Skeletal muscle cell (primary cell): ENCODE measurements around the gene ABR.
"Not testable (repeated sequence)": the region's sequence is repeated elsewhere in the genome, so short reads cannot be mapped to it uniquely, and the experiment has no call there.

Experiments used
- DNase-seq: peaks from one replicate; pipeline ENCODE4 v3.0.0-alpha.2; 2010; ENCODE audit warnings: low read depth
- H3K4me3 ChIP-seq: 2 replicates; pipeline ENCODE4 v1.5.1; 2011; ENCODE audit warnings: low read depth, mild to moderate bottlenecking, control low read depth, low read length, moderate library complexity

Gene ABR

GRCh38 chr17:1083451-1084187 is 96.2 kb downstream of the ABR start:
- no peak overlapping the region for H3K4me3 ChIP-seq
- DNase-seq = no peak

GRCh38 chr17:1082579-1082978 is 97.2 kb downstream of the ABR start:
- peak; percentile 34 for DNase-seq

GRCh38 chr17:1078831-1079561 is 100.8 kb downstream of the ABR start:
- H3K4me3 ChIP-seq = no peak overlapping the region
- DNase-seq = no peak

More at GRCh38 chr17:1082579-1082978, 97.2 kb downstream of the ABR start:
- H3K4me3 ChIP-seq = no peak overlapping the region

DNA sequence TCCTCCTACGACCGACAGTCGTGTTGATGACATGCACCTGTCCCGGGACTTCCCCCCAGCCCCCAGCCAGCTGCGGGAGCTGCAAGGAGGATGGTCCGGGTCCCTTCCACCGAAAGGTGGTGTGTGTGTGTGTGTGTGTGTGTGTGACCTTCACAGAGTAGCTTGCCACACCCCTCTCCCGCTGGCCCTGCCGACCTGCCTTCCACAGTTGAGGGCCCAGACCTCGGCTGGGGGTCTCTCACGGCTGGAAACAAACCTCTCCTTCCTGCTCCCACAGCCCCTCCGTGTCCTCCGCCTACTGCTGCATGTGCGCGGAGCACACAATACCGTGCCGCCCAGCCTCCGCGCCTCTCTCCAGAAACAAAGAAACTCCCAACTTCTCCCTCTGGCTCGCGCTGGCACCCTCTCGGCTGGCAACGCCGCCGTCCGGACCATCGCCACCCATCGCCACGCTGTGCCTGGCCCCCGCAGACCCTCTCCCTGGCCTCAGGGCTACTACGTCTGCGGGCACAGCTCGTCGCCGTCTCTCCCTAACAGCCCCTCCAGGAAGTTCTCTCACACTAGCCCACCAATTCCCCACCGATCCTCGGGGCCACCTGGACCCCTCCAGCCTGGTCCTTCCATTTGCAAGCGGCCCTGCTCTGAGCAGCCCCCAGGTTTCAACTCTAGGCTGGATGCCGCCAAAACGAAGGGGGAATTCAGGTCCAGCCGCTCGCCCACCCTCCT is 101.6 kb downstream of the ABR start:
- H3K4me3 ChIP-seq = no peak overlapping the region

DNA sequence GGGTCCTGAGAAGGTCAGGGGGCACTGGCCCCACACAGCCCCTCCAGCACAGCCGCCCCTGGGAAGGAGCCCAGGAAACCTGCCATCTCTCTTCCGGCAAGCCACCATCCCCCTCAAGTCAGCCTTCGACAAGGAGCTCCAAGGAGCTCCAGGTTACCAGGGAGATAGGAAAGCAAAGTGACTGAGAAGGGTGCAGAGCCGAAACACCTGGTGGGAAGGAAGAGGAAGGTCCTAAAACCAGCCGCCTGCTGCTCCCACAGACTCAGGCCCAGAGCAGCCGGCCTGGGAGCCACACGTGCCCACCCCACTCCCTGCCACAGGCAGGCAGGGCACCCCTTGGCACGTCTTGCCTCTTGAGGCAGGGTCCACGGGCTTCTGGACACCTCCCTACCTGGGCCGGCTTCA is 102.2 kb downstream of the ABR start:
- H3K4me3 ChIP-seq = no peak overlapping the region
- no peak for DNase-seq

More for the DNA sequence above, 101.6 kb downstream of the ABR start:
- DNase-seq = no peak

DNA sequence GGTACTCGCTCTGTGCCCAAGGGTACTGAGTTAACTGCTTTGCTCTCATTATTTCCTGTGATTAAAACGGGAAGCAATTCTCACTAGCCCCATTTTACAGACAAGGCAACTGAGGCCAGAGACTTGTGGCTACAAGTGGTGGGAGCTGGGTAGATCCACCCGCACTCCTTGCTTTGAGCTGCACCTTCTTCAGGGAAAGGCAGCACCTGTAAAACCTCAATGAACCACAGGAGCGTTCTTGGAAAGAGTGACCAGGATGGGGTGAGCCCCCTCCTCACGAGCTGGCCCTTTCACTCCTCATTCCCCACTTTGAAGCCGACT is 102.8 kb downstream of the ABR start:
- no peak overlapping the region for H3K4me3 ChIP-seq
- DNase-seq = no peak

- no peak overlapping the region for H3K4me3 ChIP-seq
- no peak for DNase-seq
Measured at GRCh38 chr17:1076299-1076981, 103.3 kb downstream of the ABR start.

- DNase-seq = no peak
- H3K4me3 ChIP-seq = no peak overlapping the region
Measured at GRCh38 chr17:1074886-1075605, 104.7 kb downstream of the ABR start.

DNA sequence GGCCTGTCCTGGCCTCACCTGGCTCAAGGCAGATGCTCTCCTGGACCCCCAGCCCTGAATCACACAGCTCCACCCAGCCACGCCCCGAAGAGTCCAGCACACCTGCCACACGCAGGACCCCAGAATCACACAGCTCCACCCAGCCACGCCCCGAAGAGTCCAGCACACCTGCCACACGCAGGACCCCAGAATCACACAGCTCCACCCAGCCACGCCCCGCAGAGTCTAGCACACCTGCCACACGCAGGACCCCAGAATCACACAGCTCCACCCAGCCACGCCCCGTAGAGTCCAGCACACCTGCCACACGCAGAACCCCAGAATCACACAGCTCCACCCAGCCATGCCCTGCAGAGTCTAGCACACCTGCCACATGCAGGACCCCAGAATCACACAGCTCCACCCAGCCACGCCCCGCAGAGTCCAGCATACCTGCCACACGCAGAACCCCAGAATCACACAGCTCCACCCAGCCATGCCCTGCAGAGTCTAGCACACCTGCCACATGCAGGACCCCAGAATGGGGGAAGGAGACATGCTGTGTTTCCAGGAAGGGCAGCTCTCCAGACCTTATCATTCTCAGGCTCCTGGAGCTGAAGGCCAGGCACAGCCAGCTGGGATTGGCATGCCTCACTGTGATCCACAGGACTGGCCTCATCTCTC is 105.7 kb downstream of the ABR start:
- DNase-seq, H3K4me3 ChIP-seq: not testable (repeated sequence)

- H3K4me3 ChIP-seq = no peak overlapping the region
- no peak for DNase-seq
Measured at GRCh38 chr17:1073241-1073962, 106.4 kb downstream of the ABR start.

GRCh38 chr17:1072551-1072961 is 107.2 kb downstream of the ABR start:
- H3K4me3 ChIP-seq = no peak overlapping the region
- DNase-seq = no peak

GRCh38 chr17:1071103-1071825 is 108.5 kb downstream of the ABR start:
- DNase-seq = no peak
- H3K4me3 ChIP-seq = no peak overlapping the region

GRCh38 chr17:1070411-1070810 is 109.4 kb downstream of the ABR start:
- DNase-seq = no peak
- no peak overlapping the region for H3K4me3 ChIP-seq

GRCh38 chr17:1069847-1070246 is 109.9 kb downstream of the ABR start:
- no peak for DNase-seq
- H3K4me3 ChIP-seq = no peak overlapping the region

DNA sequence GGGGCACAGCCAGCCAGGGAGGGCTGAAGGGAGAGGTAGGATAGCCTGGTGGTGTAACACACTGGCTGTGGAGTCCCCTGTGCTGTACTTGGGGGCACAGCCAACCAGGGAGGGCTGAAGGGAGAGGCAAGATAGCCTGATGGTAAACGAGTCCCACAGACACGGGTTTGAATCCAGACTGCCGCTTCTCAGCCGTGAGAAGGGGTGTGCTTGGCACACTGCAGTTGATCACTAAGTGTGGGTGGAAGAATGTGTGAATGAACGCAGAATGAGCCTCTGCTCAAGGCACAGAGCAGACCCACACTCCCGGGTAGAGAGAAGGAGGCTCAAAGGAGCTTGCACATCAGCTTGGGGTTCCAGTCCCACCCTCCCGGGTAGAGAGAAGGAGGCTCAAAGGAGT is 111.4 kb downstream of the ABR start:
- no peak overlapping the region for H3K4me3 ChIP-seq
- DNase-seq = no peak

- no peak overlapping the region for H3K4me3 ChIP-seq
- DNase-seq = no peak
Measured at GRCh38 chr17:1067282-1067956, 112.4 kb downstream of the ABR start.

- H3K4me3 ChIP-seq, DNase-seq: not testable (repeated sequence)
Measured at GRCh38 chr17:1065416-1065815, 114.4 kb downstream of the ABR start.
